H9 (cell line): ENCODE results near the gene ASTN2. TPM values are rescaled to one million over a fixed set of nuclear protein-coding genes. Genes with fewer than 3 reads are reported as not detected.

Experiments
- DNase-seq: peaks from one replicate; pipeline ENCODE4 v3.0.0-alpha.2; 2017
- H2AFZ ChIP-seq: one replicate; pipeline ENCODE4 v1.6.1; 2013; ENCODE audit warnings: mild to moderate bottlenecking, low read length, control low read depth, moderate library complexity
- H2AK5ac ChIP-seq: 2 replicates; pipeline ENCODE4 v1.6.1; 2013; ENCODE audit warnings: low read length, control low read depth, mixed read lengths; ENCODE audit not compliant: insufficient read length
- H2BK120ac ChIP-seq: one replicate; pipeline ENCODE4 v1.6.1; 2013; ENCODE audit warnings: low read depth, mild to moderate bottlenecking, low read length, control low read depth, inconsistent platforms; ENCODE audit not compliant: poor library complexity, severe bottlenecking
- H2BK12ac ChIP-seq: 2 replicates; pipeline ENCODE4 v1.6.1; 2013; ENCODE audit warnings: low read length, control low read depth, mixed read lengths, low read depth; ENCODE audit not compliant: insufficient read length
- H2BK15ac ChIP-seq: 2 replicates; pipeline ENCODE4 v1.6.1; 2013; ENCODE audit warnings: low read depth, low read length, control low read depth
- H2BK20ac ChIP-seq: one replicate; pipeline ENCODE4 v1.6.1; 2013; ENCODE audit warnings: low read depth, mild to moderate bottlenecking, low read length, control low read depth, inconsistent platforms; ENCODE audit not compliant: poor library complexity, severe bottlenecking
- H2BK5ac ChIP-seq: 2 replicates; pipeline ENCODE4 v1.6.1; 2013; ENCODE audit warnings: low read length, control low read depth, mixed read lengths; ENCODE audit not compliant: insufficient read length
- H3K14ac ChIP-seq: 2 replicates; pipeline ENCODE4 v1.6.1; 2013; ENCODE audit warnings: low read length, control low read depth; ENCODE audit not compliant: insufficient read depth
- H3K18ac ChIP-seq: 2 replicates; pipeline ENCODE4 v1.6.1; 2013; ENCODE audit warnings: low read depth, mild to moderate bottlenecking, mixed read lengths, low read length, control low read depth; ENCODE audit not compliant: insufficient read length
- H3K23ac ChIP-seq: 2 replicates; pipeline ENCODE4 v1.6.1; 2013; ENCODE audit warnings: low read length, control low read depth, mixed read lengths, low read depth; ENCODE audit not compliant: insufficient read length
- H3K23me2 ChIP-seq: 2 replicates; pipeline ENCODE4 v1.6.1; 2013; ENCODE audit warnings: low read depth, mild to moderate bottlenecking, mixed read lengths, low read length, control low read depth; ENCODE audit not compliant: insufficient read length, poor library complexity, severe bottlenecking
- H3K27ac ChIP-seq: 2 replicates; pipeline ENCODE4 v1.5.1; 2013; ENCODE audit warnings: low read length, control low read depth, mixed read lengths, low read depth; ENCODE audit not compliant: insufficient read length
- H3K27me3 ChIP-seq: 2 replicates; pipeline ENCODE4 v1.6.1; 2013; ENCODE audit warnings: low read length, control low read depth, inconsistent platforms; ENCODE audit not compliant: insufficient read depth
- H3K4ac ChIP-seq: 2 replicates; pipeline ENCODE4 v1.6.1; 2013; ENCODE audit warnings: low read depth, mild to moderate bottlenecking, control low read depth, inconsistent platforms, low read length, moderate library complexity
- H3K4me1 ChIP-seq: 2 replicates; pipeline ENCODE4 v1.6.1; 2013; ENCODE audit warnings: low read length, control low read depth, inconsistent platforms; ENCODE audit not compliant: insufficient read depth
- H3K4me2 ChIP-seq: 2 replicates; pipeline ENCODE4 v1.6.1; 2013; ENCODE audit warnings: low read length, control low read depth, mixed read lengths; ENCODE audit not compliant: insufficient read length, insufficient read depth
- H3K56ac ChIP-seq: 2 replicates; pipeline ENCODE4 v1.6.1; 2013; ENCODE audit warnings: low read depth, mild to moderate bottlenecking, mixed read lengths, low read length, control low read depth; ENCODE audit not compliant: insufficient read length
- H3K79me1 ChIP-seq: 2 replicates; pipeline ENCODE4 v1.6.1; 2013; ENCODE audit warnings: low read depth, mild to moderate bottlenecking, moderate library complexity, low read length, control low read depth, inconsistent platforms; ENCODE audit not compliant: insufficient read depth, poor library complexity, severe bottlenecking
- H3K79me2 ChIP-seq: 2 replicates; pipeline ENCODE4 v1.6.1; 2013; ENCODE audit warnings: low read length, control low read depth, inconsistent platforms; ENCODE audit not compliant: insufficient read depth
- H3K9ac ChIP-seq: 2 replicates; pipeline ENCODE4 v1.6.1; 2013; ENCODE audit warnings: low read length, control low read depth, mixed read lengths; ENCODE audit not compliant: insufficient read length; ENCODE audit errors: extremely low read depth
- H3K9me3 ChIP-seq: one replicate; pipeline ENCODE4 v1.6.1; 2013; ENCODE audit warnings: low read depth, low read length, inconsistent platforms; ENCODE audit not compliant: control insufficient read depth
- H3T11ph ChIP-seq: one replicate; pipeline ENCODE4 v1.6.1; 2013; ENCODE audit warnings: mild to moderate bottlenecking, low read length, control low read depth, inconsistent platforms
- H4K20me1 ChIP-seq: one replicate; pipeline ENCODE4 v1.6.1; 2013; ENCODE audit not compliant: control insufficient read depth, insufficient read length, insufficient read depth
- H4K5ac ChIP-seq: 2 replicates; pipeline ENCODE4 v1.6.1; 2013; ENCODE audit warnings: low read depth, mild to moderate bottlenecking, mixed read lengths, low read length, control low read depth; ENCODE audit not compliant: insufficient read length
- H4K8ac ChIP-seq: replicated peaks from 2 replicates; pipeline ENCODE4 v1.6.1; 2013; ENCODE audit warnings: low read length, control low read depth, mixed read lengths, low read depth; ENCODE audit not compliant: insufficient read length
- H4K91ac ChIP-seq: 2 replicates; pipeline ENCODE4 v1.6.1; 2013; ENCODE audit warnings: low read depth, mild to moderate bottlenecking, moderate library complexity, mixed read lengths, low read length, control low read depth; ENCODE audit not compliant: insufficient read length
- H3K27ac Mint-ChIP-seq, 3 experiments: 2 replicates in 2 of 3; 3 replicates in 1 of 3; pipeline ENCODE4 v1.8.0; 2020 to 2021; ENCODE audit warnings: mixed read lengths in 3 of 3, mild to moderate bottlenecking in 1 of 3, moderate library complexity in 1 of 3
- H3K27me3 Mint-ChIP-seq: 2 replicates; pipeline ENCODE4 v1.8.0; 2021; ENCODE audit warnings: low read depth, mild to moderate bottlenecking, moderate library complexity, mixed read lengths
- H3K36me3 Mint-ChIP-seq, 3 experiments: 2 replicates in 2 of 3; 3 replicates in 1 of 3; pipeline ENCODE4 v1.8.0; 2020 to 2021; ENCODE audit warnings: low read depth in 3 of 3, mixed read lengths in 3 of 3; ENCODE audit not compliant: insufficient read depth in 1 of 3
- H3K4me1 Mint-ChIP-seq, 2 experiments: 2 replicates each; pipeline ENCODE4 v1.8.0; 2020; ENCODE audit warnings: mixed read lengths in 2 of 2
- H3K4me3 Mint-ChIP-seq, 2 experiments: 2 replicates in 1 of 2; 3 replicates in 1 of 2; pipeline ENCODE4 v1.8.0; 2020 to 2021; ENCODE audit warnings: mild to moderate bottlenecking in 2 of 2, mixed read lengths in 2 of 2, moderate library complexity in 1 of 2
- H3K9me3 Mint-ChIP-seq, 2 experiments: 2 replicates in 1 of 2; 3 replicates in 1 of 2; pipeline ENCODE4 v1.8.0; 2020; ENCODE audit warnings: mild to moderate bottlenecking in 2 of 2, mixed read lengths in 2 of 2, moderate library complexity in 1 of 2
- WGBS: extraction: QIAGEN DNeasy Blood & Tissue Kit; methylation state at CpG from one replicate; pipeline ENCODE4 v1.1.7; 2013; ENCODE audit warnings: missing lambda C conversion rate, low lambda C conversion rate, mixed read lengths; ENCODE audit not compliant: insufficient read length; ENCODE audit errors: extremely low coverage; 5-methylcytosine and 5-hydroxymethylcytosine counted together
- total RNA-seq: library from RNA; stranded (reverse); gene quantifications from 2 replicates; pipeline ENCODE4 v1.2.1, GENCODE V29; 2021
- TF ChIP-seq, protein P1 (sequence below): fragments of 200-600 bp; sonication (generic); conservative IDR thresholded peaks from 3 replicates; pipeline ENCODE4 v1.8.0; 2021; ENCODE audit warnings: antibody characterized with exemption, mild to moderate bottlenecking

The ASTN2 gene
- total RNA-seq, 1 experiment from 2014 or later: 9.7 TPM

DNA sequence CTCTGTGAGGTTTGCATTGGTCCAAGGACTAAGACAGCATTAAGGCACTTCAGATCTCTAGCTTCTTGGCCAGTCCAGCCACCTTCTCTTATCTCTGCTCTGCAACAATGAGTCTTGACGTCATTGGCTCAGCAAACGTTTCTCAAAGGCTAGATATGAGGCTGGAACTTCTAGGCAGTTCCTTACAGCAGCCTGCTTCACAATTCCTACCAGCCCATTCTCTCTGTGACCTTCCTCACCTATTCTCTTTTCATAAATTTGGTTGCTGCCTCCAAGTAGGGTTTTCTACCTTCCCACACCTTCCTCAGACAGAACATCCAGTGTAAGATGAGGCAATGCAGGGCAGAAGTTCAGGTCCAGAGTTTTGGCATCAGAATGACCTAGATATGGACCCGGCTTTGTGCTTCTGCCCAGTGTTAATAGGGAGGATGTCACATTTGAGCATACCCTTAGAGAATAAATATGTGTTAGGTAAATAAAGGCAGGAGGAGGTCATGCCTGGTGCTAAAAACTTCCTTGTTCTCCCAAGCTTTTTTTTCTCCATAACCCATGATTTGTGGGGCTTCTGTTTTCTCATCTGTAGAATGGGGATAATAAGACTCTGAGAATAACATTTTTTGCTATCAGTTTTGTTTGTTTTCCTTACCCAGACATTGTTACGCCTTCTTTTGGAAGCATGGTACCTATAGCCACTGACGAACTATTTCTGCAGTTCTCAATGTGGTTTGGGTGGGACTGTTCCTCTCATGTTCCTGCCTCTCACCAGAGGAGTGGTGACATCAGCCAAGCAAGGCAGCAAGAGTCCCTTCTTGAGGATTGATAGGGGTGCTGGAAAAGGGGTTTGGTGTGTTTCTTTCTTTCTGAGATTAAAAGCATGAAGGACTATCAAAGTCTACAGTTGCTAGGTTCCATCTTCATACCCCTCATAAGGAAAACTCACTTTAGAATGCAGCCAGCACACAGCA is 948.3 kb downstream of the ASTN2 start:
- no peak overlapping the region for H3K18ac ChIP-seq
- Mint-ChIP-seq H3K36me3 (no peaks in the 10 kb centered on the region; a peak in 1 of 7 replicates), H3K4me1 (peaks cover 52 to 53% of the 10 kb centered on the region in 2 experiments), H3K4me3 (no peak overlapping the region), H3K9me3 (no peaks in the 10 kb centered on the region), H3K27me3 (no peaks in the 10 kb centered on the region), H3K27ac (no peak overlapping the region)
- no peak overlapping the region for H3K9ac ChIP-seq
- H3K9me3 ChIP-seq: no peaks in the 10 kb centered on the region
- H3T11ph ChIP-seq: no peak overlapping the region
- no peak overlapping the region for H3K14ac ChIP-seq
- DNase-seq: no peak
- H2BK12ac ChIP-seq: no peak overlapping the region
- H2AFZ ChIP-seq: no peak overlapping the region
- no peaks in the 10 kb centered on the region for H3K79me1 ChIP-seq
- H2BK120ac ChIP-seq: no peak overlapping the region
- no peak overlapping the region for H3K23ac ChIP-seq
- no peak overlapping the region for H2BK20ac ChIP-seq
- no peak overlapping the region for H3K4me2 ChIP-seq
- H2BK5ac ChIP-seq: no peak overlapping the region
- no peak overlapping the region for H3K4ac ChIP-seq
- H4K20me1 ChIP-seq: no peaks in the 10 kb centered on the region
- no peak overlapping the region for H4K5ac ChIP-seq
- H3K23me2 ChIP-seq: no peaks in the 10 kb centered on the region
- no peak overlapping the region for H3K56ac ChIP-seq
- no peak overlapping the region for H4K8ac ChIP-seq
- H3K27ac ChIP-seq: no peak overlapping the region
- H2BK15ac ChIP-seq: no peak overlapping the region
- TF ChIP-seq, protein P1, sequence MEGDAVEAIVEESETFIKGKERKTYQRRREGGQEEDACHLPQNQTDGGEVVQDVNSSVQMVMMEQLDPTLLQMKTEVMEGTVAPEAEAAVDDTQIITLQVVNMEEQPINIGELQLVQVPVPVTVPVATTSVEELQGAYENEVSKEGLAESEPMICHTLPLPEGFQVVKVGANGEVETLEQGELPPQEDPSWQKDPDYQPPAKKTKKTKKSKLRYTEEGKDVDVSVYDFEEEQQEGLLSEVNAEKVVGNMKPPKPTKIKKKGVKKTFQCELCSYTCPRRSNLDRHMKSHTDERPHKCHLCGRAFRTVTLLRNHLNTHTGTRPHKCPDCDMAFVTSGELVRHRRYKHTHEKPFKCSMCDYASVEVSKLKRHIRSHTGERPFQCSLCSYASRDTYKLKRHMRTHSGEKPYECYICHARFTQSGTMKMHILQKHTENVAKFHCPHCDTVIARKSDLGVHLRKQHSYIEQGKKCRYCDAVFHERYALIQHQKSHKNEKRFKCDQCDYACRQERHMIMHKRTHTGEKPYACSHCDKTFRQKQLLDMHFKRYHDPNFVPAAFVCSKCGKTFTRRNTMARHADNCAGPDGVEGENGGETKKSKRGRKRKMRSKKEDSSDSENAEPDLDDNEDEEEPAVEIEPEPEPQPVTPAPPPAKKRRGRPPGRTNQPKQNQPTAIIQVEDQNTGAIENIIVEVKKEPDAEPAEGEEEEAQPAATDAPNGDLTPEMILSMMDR: no peak
- no peak overlapping the region for H2AK5ac ChIP-seq
- H3K79me2 ChIP-seq: no peaks in the 10 kb centered on the region
- WGBS: no CpG with 5 or more reads among the region's 5 CpGs
- H4K91ac ChIP-seq: no peak overlapping the region
- H3K4me1 ChIP-seq: peaks cover 2% of the 10 kb centered on the region; the same call in 1 of the 2 replicates
- H3K27me3 ChIP-seq: no peaks in the 10 kb centered on the region
